Vagina (tissue), 2 donors: ENCODE measurements around the gene NUBPL. TPM values are rescaled to one million over a fixed set of nuclear protein-coding genes. Genes with fewer than 3 reads are reported as not detected.

Experiments
- DNase-seq, 2 donors: peaks; one replicate each; pipeline ENCODE4 v3.0.0-alpha.2; 2017; ENCODE audit errors: extremely low spot score in 2 of 2
- H3K27ac ChIP-seq: fragments of 200-600 bp; sonication (generic); one replicate; pipeline ENCODE4 v1.5.1; 2019
- H3K27me3 ChIP-seq: fragments of 200-600 bp; sonication (generic); one replicate; pipeline ENCODE4 v1.5.1; 2019
- H3K36me3 ChIP-seq, 2 donors: fragments of 200-600 bp; sonication (generic); one replicate each; pipeline ENCODE4 v1.5.1; 2017 to 2019
- H3K4me1 ChIP-seq: fragments of 200-600 bp; sonication (generic); one replicate; pipeline ENCODE4 v1.5.1; 2019
- H3K4me3 ChIP-seq, 2 donors: fragments of 200-600 bp; sonication (generic); 1 replicate in 1 of 2; 2 replicates in 1 of 2; pipeline ENCODE4 v1.5.1; 2016 to 2019
- H3K9me3 ChIP-seq: fragments of 200-600 bp; sonication (generic); one replicate; pipeline ENCODE4 v1.5.1; 2019
- POLR2A ChIP-seq, 2 donors: fragments of 450-650 bp; IDR thresholded peaks; one replicate each; pipeline ENCODE4 v1.6.1; 2017; ENCODE audit warnings: antibody characterized with exemption in 2 of 2, mild to moderate bottlenecking in 2 of 2, moderate library complexity in 2 of 2
- POLR2AphosphoS5 ChIP-seq, 2 donors: sonication (generic); formaldehyde crosslinking; IDR thresholded peaks; one replicate each; pipeline ENCODE4 v1.9.0; 2017; ENCODE audit warnings: antibody characterized with exemption in 2 of 2, mild to moderate bottlenecking in 2 of 2, low read depth in 1 of 2; ENCODE audit not compliant: insufficient read depth in 1 of 2
- intact Hi-C: fragments of 100-400 bp; cut with DNase I; formaldehyde crosslinking; loops from one replicate; pipeline ENCODE4 v1.15.1; 2023
- total RNA-seq: library from RNA; depleted of rRNA; stranded (reverse); fragments of >200 nt; gene quantifications from one replicate; pipeline ENCODE4 v1.2.3, GENCODE V29; 2016
- TF ChIP-seq, protein P1 (sequence below), 3 experiments: fragments of 450-650 bp in 2 of 3; fragments of 200-600 bp in 1 of 3; sonication (generic) in 1 of 3; IDR thresholded peaks; one replicate each; pipeline ENCODE4 v1.5.1; 2017 to 2019; ENCODE audit warnings: antibody characterized with exemption in 3 of 3, mild to moderate bottlenecking in 2 of 3, moderate library complexity in 2 of 3

The NUBPL gene
- total RNA-seq, 1 donor from 2014 or later: 8.6 TPM

DNA sequence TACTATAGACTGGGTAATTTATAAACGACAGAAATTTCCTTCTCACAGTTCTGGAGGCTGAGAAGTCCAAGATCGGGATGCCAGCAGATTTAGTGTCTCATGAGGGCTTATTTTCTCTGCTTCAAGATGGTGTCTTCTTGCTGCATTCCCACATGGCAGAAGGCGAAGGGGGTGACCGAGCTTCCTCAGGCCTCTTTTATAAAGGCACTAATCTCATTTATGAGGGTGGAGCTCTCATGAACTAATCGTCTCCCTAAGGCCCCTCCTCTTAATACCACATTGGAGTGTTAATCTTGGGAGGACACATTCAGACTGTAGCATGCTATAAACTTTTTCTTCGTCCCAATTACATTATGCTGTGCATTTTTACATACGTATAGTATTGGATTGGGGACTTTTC lies 315.5 kb downstream of the NUBPL start:
- DNase-seq: no peak
- Histone ChIP-seq H3K4me3 (no peak overlapping the region), H3K4me1 (peaks cover 11% of the 10 kb centered on the region), H3K27ac (no peak overlapping the region), H3K9me3 (no peaks in the 10 kb centered on the region), H3K36me3 (no peaks in the 10 kb centered on the region), H3K27me3 (no peaks in the 10 kb centered on the region)
- intact Hi-C loops: no loop called here
- no peak for TF ChIP-seq POLR2A (IDR thresholded peaks at IDR 0.05)
- no peak for TF ChIP-seq POLR2AphosphoS5 (IDR thresholded peaks at IDR 0.05; ENCODE audit: insufficient read depth in 1 of 2, low read depth in 1 of 2)
- TF ChIP-seq, protein P1, sequence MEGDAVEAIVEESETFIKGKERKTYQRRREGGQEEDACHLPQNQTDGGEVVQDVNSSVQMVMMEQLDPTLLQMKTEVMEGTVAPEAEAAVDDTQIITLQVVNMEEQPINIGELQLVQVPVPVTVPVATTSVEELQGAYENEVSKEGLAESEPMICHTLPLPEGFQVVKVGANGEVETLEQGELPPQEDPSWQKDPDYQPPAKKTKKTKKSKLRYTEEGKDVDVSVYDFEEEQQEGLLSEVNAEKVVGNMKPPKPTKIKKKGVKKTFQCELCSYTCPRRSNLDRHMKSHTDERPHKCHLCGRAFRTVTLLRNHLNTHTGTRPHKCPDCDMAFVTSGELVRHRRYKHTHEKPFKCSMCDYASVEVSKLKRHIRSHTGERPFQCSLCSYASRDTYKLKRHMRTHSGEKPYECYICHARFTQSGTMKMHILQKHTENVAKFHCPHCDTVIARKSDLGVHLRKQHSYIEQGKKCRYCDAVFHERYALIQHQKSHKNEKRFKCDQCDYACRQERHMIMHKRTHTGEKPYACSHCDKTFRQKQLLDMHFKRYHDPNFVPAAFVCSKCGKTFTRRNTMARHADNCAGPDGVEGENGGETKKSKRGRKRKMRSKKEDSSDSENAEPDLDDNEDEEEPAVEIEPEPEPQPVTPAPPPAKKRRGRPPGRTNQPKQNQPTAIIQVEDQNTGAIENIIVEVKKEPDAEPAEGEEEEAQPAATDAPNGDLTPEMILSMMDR (IDR thresholded peaks at IDR 0.05): no peak

- Histone ChIP-seq H3K27ac (no peak overlapping the region), H3K4me1 (peaks cover 11% of the 10 kb centered on the region), H3K9me3 (no peaks in the 10 kb centered on the region), H3K27me3 (no peaks in the 10 kb centered on the region), H3K4me3 (peak overlapping the region; percentile 2 to 11), H3K36me3 (no peaks in the 10 kb centered on the region)
- intact Hi-C loops: no loop called here
- TF ChIP-seq, protein P1 (IDR thresholded peaks at IDR 0.05): no peak
- no peak for TF ChIP-seq POLR2AphosphoS5 (IDR thresholded peaks at IDR 0.05; ENCODE audit: insufficient read depth in 1 of 2, low read depth in 1 of 2)
- no peak for DNase-seq
Observed at GRCh38 chr14:31877255-31877798, 316.1 kb downstream of the NUBPL start.

GRCh38 chr14:31879661-31880348 lies 318.6 kb downstream of the NUBPL start:
- Histone ChIP-seq H3K4me3 (no peak overlapping the region), H3K4me1 (peaks cover 11% of the 10 kb centered on the region), H3K27me3 (no peaks in the 10 kb centered on the region), H3K9me3 (no peaks in the 10 kb centered on the region), H3K36me3 (no peaks in the 10 kb centered on the region), H3K27ac (no peak overlapping the region)
- intact Hi-C loops: no loop called here
- TF ChIP-seq, protein P1 (IDR thresholded peaks at IDR 0.05): no peak
- TF ChIP-seq POLR2AphosphoS5 (IDR thresholded peaks at IDR 0.05; ENCODE audit: insufficient read depth in 1 of 2, low read depth in 1 of 2): no peak
- TF ChIP-seq POLR2A (IDR thresholded peaks at IDR 0.05): no peak
- DNase-seq: no peak

GRCh38 chr14:31880935-31881334 lies 319.7 kb downstream of the NUBPL start:
- Histone ChIP-seq H3K9me3 (no peaks in the 10 kb centered on the region), H3K4me3 (no peak overlapping the region), H3K27ac (no peak overlapping the region), H3K36me3 (no peaks in the 10 kb centered on the region), H3K27me3 (no peaks in the 10 kb centered on the region), H3K4me1 (peaks cover 11% of the 10 kb centered on the region)
- intact Hi-C loops: no loop called here
- DNase-seq: no peak
- TF ChIP-seq, protein P1 (IDR thresholded peaks at IDR 0.05): no peak
- no peak for TF ChIP-seq POLR2A (IDR thresholded peaks at IDR 0.05)
- TF ChIP-seq POLR2AphosphoS5 (IDR thresholded peaks at IDR 0.05; ENCODE audit: insufficient read depth in 1 of 2, low read depth in 1 of 2): no peak
